GM12892 (cell line): ENCODE data around the gene SHISA7.

Experiments used
- POLR2A ChIP-seq: IDR thresholded peaks from 2 replicates; pipeline ENCODE4 v1.6.1; 2011; ENCODE audit warnings: low read depth, low read length, control low read depth
- POLR2AphosphoS5 ChIP-seq: IDR thresholded peaks from 2 replicates; pipeline ENCODE4 v1.6.1; 2011; ENCODE audit warnings: low read depth, low read length, control low read depth
- TAF1 ChIP-seq: IDR thresholded peaks from 2 replicates; pipeline ENCODE4 v1.6.1; 2011; ENCODE audit warnings: low read depth, mild to moderate bottlenecking, control low read depth, low read length, borderline replicate concordance

DNA sequence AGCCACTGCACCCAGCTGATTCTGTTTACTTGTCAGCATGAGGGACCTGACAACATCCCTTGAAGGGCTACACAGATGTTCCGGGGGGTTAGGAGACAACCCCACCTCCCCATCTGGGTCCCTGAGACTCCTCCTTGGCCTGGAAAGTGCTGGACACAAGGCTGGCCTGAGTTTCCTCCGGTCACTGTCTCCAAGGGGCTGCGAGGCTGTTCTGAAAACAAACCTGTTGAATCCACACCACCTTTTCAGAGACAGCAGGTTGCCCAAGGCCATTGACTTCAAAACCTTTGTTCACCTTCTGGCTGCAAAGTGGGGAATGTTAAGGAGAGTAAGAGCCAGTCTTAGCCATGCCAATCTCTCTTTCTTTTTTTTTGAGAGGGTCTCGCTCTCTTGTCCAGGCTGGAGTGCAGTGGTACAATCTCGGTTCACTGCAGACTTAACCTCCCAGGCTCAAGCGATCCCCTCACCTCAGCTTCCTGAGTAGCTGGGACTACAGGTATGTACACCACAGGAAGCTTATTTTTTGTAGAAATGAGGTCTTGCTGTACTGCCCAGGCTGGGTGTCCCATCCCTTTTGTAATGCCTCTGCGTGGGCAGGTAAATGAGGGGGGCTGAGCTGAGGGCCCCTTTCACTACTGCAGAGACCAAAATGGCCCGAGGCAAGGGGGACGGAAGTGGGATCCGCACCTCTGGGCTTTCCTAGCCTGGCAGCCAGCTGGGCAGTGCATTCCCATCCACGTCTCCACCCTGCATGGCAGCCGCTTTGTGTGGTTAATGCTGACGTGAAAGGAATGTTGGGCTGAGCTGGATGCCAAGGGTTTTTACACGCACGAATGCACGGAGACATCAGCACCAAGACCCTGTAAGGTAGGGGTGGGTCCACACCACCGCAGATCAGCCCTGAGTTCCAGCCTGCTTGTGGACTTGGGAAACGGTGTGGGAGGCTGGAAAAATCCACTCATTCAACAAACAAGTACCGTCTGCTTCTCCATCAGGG is 31.5 kb upstream of the SHISA7 start:
- TF ChIP-seq POLR2A: no peak
- no peak for TF ChIP-seq POLR2AphosphoS5
- no peak for TF ChIP-seq TAF1
